HG03175 (cell line): ENCODE measurements around the gene CACNA1A.
A peak's percentile ranks its signal among the peaks of the same experiment; 100 is the strongest.

ENCODE experiments used
- ATAC-seq: cut with Tn5 transposase; IDR thresholded peaks from one replicate; pipeline ENCODE4 v1.9.1; 2021; ENCODE audit warnings: mild to moderate bottlenecking, moderate library complexity; ENCODE audit not compliant: unreplicated experiment

The CACNA1A gene

DNA sequence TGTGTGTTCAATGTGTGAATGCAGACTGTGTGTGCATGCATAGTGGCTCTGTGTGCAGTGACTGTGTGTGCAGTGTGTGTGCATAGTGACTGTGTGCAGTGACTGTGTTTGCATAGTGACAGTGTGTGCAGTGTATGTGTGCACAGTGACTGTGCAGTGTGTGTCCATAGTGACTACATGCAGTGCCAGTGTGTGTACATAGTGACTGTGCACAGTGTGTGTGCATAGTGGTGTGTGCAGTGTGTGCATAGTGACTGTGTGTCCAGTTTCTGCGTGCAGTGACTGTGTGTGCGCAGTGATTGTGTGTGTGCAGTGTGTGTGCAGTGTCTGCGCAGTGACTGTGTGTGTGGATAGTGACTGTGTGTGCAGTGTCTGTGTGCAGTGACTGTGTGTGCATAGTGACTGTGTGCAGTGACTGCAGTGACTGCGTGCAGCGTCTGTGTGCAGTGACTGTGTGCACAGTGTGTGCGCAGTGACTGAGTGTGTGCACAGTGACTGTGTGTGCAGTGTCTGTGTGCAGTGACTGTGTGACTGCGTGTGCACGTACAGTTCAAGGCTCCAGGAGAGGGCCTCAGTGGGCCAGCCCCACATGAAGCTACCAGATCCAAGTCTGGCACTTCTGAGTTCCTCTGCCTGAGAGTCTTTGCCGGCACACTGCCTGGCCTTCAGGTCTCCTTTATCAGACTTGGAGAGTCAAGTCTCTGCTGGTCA is 265.8 kb downstream of the CACNA1A start:
- ATAC-seq, result no peak

DNA sequence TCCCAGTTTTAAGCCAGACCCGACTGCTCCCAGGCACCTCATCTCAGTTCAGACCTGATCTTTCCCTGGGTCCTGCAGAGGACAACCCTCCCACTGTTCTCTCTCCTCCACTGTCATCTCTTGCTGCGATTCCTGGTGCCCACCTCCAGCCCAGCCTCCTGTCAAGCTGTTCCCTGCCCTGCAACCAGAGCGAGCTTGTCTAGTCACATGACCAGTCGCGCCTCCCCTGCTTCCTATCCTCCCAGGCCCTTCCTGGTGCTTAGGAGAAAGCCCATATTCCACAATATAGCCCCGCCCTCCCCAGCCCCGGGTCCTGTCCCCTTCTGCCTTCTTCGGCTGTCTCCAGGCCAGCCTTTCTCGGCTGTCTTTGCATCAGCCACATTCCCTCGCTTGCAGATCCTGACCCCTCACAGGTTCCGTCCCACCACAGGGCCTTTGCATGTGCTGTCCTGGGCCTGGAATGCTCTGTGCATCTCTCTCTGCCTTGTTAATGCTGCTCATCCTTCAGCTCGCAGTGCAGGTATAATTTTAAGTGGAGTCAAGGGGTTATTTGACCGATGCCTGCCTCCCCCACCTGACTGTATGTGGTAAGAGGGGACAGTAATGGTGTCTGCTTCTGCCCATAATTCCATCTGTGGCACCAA is 267.3 kb downstream of the CACNA1A start:
- no peak for ATAC-seq

DNA sequence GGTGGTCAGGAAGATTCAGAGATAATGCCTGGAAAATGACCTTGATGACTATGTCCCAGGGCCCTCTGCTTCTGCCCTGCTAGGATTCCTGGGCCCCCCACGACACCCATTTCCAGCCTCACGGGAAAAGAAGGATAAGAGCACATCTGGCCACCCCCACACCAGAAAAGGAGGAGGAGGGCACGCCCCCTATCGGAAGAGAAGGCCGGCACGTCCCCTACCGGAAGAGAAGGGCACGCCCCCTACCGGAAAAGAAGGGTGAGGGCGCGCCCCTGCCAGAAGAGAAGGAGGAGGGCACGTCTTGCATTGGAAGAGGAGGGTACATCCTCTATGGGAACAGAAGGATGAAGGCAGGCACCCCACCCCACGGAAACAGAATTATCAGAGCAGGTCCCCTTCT is 271.8 kb downstream of the CACNA1A start:
- ATAC-seq, result no peak

- no peak for ATAC-seq
Measured at GRCh38 chr19:13231663-13232062, 274.6 kb downstream of the CACNA1A start.

DNA sequence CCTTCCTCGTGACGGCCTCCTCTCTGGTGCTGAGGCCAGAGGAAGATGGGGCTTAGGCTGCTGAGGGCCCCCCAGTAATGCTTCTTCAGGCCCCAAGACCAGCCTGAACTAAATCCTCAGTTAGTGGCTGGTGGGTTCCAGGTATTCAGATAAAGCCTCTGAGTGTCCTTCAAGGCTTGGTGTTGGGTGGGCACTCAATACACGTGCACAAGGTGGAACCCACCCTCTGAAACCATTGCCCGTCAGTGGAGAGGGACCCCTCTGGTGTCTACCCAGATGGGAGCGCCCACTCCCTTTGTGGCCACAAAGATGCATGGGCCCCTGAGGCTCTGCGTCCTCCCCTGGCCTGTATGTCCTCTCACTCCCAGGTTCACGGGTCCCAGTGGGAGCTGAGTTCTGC is 277.0 kb downstream of the CACNA1A start:
- no peak for ATAC-seq

GRCh38 chr19:13228561-13228960 is 277.7 kb downstream of the CACNA1A start:
- ATAC-seq, result no peak

DNA sequence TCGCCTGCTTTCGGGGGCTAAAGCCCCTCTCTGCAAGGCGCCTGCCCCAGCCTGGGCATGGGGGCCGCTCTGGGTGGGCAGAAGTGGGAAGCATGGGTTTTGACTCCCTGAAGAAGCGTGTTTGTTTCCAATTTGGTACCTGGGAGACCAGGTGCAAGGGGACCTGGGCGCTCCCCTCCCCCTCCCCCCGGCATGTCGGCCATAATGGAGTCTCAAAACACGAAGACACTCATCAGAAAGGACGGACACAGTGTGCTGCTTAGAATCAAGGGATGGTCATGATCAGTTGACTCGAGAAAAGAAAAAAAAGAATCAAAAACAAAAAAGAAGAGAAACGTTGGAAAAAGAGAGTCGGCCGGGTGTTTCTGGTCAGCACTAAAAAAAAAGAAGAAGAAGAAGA is 279.3 kb downstream of the CACNA1A start:
- ATAC-seq, result no peak

GRCh38 chr19:13225973-13226865 is 280.1 kb downstream of the CACNA1A start:
- ATAC-seq, result no peak

DNA sequence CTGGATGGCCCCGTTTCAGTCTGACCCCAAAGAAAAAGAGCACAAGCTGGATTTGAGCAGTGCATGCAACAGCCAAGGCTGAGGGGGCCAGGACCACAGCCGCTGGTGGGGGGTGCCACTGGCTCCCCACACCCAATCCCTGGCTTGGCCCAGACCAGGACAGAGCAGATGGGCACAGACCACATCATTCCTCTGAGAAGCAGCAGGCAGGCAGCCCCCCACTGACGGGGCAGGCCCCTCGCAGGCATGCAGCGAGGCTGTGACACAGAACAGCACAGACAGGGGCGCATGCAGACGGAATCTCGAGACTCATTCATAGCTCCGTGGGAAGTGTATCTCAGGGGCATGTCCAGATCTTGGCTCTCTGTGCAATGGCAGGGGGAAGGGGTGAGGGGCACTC is 281.2 kb downstream of the CACNA1A start:
- no peak for ATAC-seq

- no peak for ATAC-seq
Measured at GRCh38 chr19:13220847-13221246, 285.4 kb downstream of the CACNA1A start.

GRCh38 chr19:13215572-13216380 is 290.5 kb downstream of the CACNA1A start:
- peak; percentile 41 for ATAC-seq

DNA sequence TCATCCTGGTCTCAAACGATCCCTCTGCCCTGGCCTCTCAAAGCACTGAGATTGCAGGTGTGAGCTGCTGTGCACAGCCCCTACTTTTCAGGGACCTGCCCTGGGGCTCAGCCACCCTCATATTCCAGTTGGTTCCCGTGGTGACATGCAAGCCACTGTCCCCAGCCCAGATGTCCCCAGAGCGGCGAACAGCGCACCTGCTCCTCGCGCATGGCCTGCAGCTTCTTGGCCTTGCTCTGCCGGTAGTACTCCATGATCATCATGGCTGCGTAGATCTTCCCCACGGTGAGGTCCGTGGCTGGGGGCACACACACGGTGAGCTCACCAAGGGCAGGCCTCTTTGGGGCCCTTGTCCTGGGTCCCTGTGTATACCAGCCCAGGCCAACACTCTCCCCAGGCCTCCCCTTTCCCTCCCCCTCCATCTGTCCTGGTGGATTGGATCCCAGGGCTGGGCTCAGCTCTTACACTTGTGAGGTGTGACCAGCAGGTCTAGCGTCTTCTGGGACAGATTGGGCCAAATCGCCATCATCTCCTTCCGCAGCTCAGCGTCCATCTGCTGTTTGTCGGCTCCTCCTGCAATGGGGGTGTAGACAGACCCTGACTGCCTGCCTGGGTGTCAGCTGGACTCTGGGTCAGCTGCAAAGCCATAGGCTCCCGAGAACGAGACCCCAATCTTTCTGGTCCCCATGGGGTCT is 292.1 kb downstream of the CACNA1A start:
- no peak for ATAC-seq

- ATAC-seq, result no peak
Measured at GRCh38 chr19:13212759-13213330, 293.4 kb downstream of the CACNA1A start.

DNA sequence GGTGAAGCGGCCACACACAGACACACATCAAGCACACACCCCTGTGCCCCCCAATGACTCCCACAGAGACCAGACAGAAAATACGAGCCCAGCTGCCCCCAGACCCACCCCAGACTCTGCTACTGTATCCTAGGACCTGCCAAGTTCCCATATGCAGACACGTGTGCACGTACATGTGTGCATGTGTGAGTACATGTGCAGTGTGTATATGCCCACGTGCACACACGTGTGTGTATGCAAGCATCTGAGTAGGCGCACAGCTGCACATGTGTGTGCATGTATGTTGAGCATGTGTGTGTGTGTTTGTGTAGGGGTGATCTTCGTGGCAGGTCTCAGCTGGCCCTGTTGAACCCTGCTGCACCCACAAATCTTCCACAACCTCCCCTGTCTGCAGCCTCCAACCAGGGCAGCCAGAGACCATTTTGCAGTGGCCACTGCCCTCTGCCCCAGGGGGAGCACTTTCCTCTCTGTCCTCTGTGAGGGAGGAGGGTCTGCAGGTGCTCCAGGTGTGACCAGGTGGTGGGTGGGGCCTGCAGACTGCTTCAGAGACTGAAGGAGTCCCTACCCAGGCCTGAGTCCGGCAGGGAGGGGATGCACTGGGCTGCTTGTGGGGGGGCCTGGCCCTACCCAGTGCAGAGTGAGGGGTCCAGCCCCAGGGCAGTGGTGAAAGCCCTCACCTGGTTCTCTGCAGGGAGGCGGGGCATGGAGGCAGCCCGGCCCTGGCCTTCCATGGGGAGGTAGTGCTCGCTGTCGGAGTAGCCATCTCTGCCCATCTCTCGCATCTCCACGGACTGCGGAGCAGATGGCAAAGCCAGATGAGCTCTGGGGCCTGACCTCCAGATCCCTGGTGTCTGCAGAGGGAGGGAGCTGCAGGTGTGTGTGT is 294.6 kb downstream of the CACNA1A start:
- ATAC-seq, result no peak

- ATAC-seq, result no peak
Measured at GRCh38 chr19:13210941-13211340, 295.3 kb downstream of the CACNA1A start.

DNA sequence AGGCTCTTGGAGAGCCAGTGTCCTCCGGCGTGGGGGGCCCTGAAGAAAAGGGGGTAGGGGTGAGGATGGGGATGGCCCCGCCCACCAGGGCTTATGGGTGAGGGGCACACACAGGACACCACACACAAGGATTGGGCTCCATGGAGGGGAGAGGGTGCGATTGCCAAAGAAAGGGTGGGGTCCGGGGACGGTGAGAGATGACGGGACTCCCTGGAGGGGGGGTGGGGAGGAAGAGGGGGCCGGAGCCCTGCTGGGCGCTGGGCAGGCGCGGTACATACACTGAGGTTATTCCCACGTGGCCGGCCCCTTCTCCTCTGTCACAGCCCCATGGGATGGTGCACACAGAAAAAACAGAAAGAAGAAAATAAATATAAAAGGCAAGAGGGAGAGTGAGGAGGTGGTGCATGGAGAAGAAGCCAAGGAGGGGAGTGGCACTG is 295.9 kb downstream of the CACNA1A start:
- no peak for ATAC-seq

DNA sequence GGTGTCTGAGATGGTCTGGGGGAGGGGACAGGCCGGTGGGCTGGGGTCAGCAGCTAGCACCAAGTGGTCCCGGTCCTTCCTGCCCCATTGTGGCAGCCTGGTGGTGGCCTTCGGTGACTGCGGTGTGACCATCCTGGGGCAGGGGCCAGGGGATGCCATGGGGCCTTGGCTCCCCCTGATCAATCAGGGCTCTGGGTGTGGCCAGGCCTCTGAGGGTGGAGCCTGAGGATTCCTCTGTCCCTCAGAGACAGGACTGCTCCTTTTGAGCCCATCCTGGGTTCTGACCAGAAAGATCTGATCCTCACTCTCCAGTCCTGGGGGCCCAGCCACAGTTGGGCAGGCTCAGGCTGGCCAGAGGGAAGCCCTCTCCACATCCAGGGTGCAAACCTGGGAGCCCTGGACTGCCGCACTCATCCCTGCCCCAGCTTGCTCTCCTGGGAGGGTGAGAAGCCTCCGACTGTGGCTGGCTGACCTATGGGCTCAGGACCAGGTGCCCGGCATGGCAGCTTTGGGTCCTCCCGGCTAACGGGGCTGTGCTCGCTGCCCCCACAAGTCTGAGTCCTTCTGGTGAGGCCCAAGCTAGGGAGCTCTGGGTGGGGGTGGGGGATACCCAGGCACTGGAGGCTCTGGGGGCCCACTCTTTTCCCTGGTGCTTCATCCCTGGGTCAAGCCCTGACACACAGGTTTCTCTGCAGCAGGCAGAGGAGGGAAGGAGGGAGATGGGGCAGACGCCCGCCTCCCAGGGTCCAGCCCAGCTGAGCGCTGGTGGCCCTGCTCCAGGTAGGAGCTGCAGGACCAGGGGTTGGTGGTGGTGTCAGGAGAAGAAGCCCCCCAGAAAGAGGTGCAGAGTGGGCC is 296.6 kb downstream of the CACNA1A start:
- ATAC-seq, result no peak
